Upper lobe of left lung (tissue), 6 donors: ENCODE measurements around the gene PRKCH. TPM values are rescaled to one million over a fixed set of nuclear protein-coding genes. Genes with fewer than 3 reads are reported as not detected.

Experiments
- ATAC-seq, 2 donors: fragments of 200-7000 bp; cut with Tn5 transposase; one replicate each; pipeline ENCODE4 v1.9.1; 2022; ENCODE audit warnings: mild to moderate bottlenecking in 2 of 2, moderate library complexity in 2 of 2; ENCODE audit not compliant: low FRiP score in 2 of 2
- DNase-seq, 2 donors: peaks; one replicate each; pipeline ENCODE4 v3.0.0-alpha.2; 2019 to 2020
- H3K27ac ChIP-seq, 4 donors: fragments of 200-600 bp; sonication (generic); one replicate each; pipeline ENCODE4 v1.5.1; 2016 to 2019
- H3K27me3 ChIP-seq, 4 donors: fragments of 200-600 bp; sonication (generic); one replicate each; pipeline ENCODE4 v1.5.1; 2017 to 2019
- H3K36me3 ChIP-seq, 4 donors: fragments of 200-600 bp; sonication (generic); one replicate each; pipeline ENCODE4 v1.5.1; 2016 to 2019
- H3K4me1 ChIP-seq, 4 donors: fragments of 200-600 bp; sonication (generic); one replicate each; pipeline ENCODE4 v1.5.1; 2018 to 2019
- H3K4me3 ChIP-seq, 4 donors: fragments of 200-600 bp; sonication (generic); one replicate each; pipeline ENCODE4 v1.5.1; 2017 to 2019; ENCODE audit warnings: mild to moderate bottlenecking in 2 of 4, moderate library complexity in 1 of 4
- H3K9me3 ChIP-seq, 4 donors: fragments of 200-600 bp; sonication (generic); one replicate each; pipeline ENCODE4 v1.5.1; 2018 to 2019
- EP300 ChIP-seq, 4 donors: sonication (generic); formaldehyde crosslinking; IDR thresholded peaks; one replicate each; pipeline ENCODE4 v1.5.1; 2017; ENCODE audit warnings: antibody characterized with exemption in 4 of 4, control low read depth in 2 of 4
- POLR2A ChIP-seq, 4 donors: fragments of 450-650 bp; IDR thresholded peaks; one replicate each; pipeline ENCODE4 v1.5.1; 2016 to 2017; ENCODE audit warnings: antibody characterized with exemption in 4 of 4, mild to moderate bottlenecking in 2 of 4
- POLR2AphosphoS5 ChIP-seq, 2 donors: sonication (generic); formaldehyde crosslinking; IDR thresholded peaks; one replicate each; pipeline ENCODE4 v1.5.1; 2017; ENCODE audit warnings: antibody characterized with exemption in 2 of 2
- WGBS, 2 donors: methylation state at CpG; one replicate each; pipeline ENCODE4 v1.1.5; 2017 to 2018; 5-methylcytosine and 5-hydroxymethylcytosine counted together
- total RNA-seq, 6 donors: library from RNA; depleted of rRNA in 4 of 6; stranded (reverse); fragments of >200 nt in 4 of 6; gene quantifications; one replicate each; pipeline versions ENCODE4 v1.1.0 to v1.2.1, GENCODE V29; 2016 to 2021
- TF ChIP-seq, protein P1 (sequence below), 6 experiments: fragments of 450-650 bp in 4 of 6; fragments of 200-600 bp in 2 of 6; sonication (generic) in 2 of 6; IDR thresholded peaks; one replicate each; pipeline ENCODE4 v1.5.1; 2016 to 2019; ENCODE audit warnings: antibody characterized with exemption in 6 of 6
- donor health status: DM: no; HTN: no; CAD: no; lungs with moderate emphysema.
- donor health status: DM: no; HTN: yes; CAD: no; lungs with severe emphysema.

Gene PRKCH
- total RNA-seq, 6 donors from 2014 or later: 54.0 to 102 (median 76.6) TPM

DNA sequence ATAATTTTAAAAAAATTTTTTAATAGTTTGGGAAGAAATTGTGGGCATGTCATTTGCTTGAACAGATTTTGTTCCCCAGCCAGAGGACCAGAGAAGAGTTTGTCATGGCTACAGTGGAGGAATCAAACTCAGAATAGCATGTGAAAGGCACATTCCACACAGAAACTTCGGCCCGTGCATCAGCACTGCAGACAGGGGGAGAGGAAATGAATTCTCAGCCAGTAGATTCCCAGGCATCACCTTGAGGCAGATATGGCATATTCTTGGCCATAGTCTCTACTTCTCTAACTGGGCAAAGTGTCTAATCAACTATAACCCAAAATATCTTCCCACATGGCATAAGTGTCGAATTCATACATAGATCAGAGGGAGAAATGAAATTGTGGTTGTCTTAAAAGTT is 153.3 kb downstream of the PRKCH start:
- Histone ChIP-seq H3K27me3 (no peaks in the 10 kb centered on the region), H3K27ac (peak overlapping the region in 3 of 4 donors; percentile 50 to 96 (median 90)), H3K9me3 (no peaks in the 10 kb centered on the region), H3K36me3 (no peaks in the 10 kb centered on the region), H3K4me3 (no peak overlapping the region), H3K4me1 (peaks cover 84 to 93% (median 89%) of the 10 kb centered on the region in 4 donors)
- DNase-seq: no peak
- no peak for ATAC-seq
- TF ChIP-seq POLR2AphosphoS5 (IDR thresholded peaks at IDR 0.05): no peak
- no peak for TF ChIP-seq EP300 (IDR thresholded peaks at IDR 0.05)
- TF ChIP-seq, protein P1, sequence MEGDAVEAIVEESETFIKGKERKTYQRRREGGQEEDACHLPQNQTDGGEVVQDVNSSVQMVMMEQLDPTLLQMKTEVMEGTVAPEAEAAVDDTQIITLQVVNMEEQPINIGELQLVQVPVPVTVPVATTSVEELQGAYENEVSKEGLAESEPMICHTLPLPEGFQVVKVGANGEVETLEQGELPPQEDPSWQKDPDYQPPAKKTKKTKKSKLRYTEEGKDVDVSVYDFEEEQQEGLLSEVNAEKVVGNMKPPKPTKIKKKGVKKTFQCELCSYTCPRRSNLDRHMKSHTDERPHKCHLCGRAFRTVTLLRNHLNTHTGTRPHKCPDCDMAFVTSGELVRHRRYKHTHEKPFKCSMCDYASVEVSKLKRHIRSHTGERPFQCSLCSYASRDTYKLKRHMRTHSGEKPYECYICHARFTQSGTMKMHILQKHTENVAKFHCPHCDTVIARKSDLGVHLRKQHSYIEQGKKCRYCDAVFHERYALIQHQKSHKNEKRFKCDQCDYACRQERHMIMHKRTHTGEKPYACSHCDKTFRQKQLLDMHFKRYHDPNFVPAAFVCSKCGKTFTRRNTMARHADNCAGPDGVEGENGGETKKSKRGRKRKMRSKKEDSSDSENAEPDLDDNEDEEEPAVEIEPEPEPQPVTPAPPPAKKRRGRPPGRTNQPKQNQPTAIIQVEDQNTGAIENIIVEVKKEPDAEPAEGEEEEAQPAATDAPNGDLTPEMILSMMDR (IDR thresholded peaks at IDR 0.05): no peak
- TF ChIP-seq POLR2A (IDR thresholded peaks at IDR 0.05): no peak
- 78 to 82% methylated on average over 3 of the region's 3 CpGs for WGBS, 2 donors

DNA sequence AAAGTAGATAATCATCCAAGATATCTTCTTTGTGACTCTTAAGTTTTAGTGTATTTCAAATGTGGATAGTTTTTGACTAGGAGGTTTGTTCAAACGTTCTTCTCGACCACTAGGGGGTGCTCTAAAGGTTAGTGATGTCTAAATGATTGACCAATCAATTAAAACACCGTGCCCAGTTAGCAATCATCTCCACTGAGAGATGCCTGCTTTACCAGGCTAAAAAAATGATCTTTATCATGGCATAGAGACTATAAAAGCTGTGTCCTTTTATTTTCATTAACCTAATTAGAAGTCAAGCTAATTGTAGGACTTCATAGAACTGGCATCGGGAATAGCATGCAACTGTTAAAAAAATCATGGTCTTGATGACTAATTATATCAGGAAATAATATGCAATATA is 153.9 kb downstream of the PRKCH start:
- DNase-seq (no peak), ATAC-seq (peak in 1 of 2 donors; percentile 58)
- H3K27me3 ChIP-seq: no peaks in the 10 kb centered on the region
- 20 to 24% methylated on average over 4 of the region's 4 CpGs for WGBS, 2 donors
- H3K36me3 ChIP-seq: no peaks in the 10 kb centered on the region
- peaks cover 84 to 94% (median 91%) of the 10 kb centered on the region in 4 donors for H3K4me1 ChIP-seq
- TF ChIP-seq POLR2AphosphoS5 (IDR thresholded peaks at IDR 0.05): no peak
- TF ChIP-seq, protein P1 (IDR thresholded peaks at IDR 0.05): peak; percentile 50 to 82 (median 72)
- peak overlapping the region; percentile 84 to 96 (median 92) for H3K27ac ChIP-seq
- H3K4me3 ChIP-seq: no peak overlapping the region
- no peaks in the 10 kb centered on the region for H3K9me3 ChIP-seq

DNA sequence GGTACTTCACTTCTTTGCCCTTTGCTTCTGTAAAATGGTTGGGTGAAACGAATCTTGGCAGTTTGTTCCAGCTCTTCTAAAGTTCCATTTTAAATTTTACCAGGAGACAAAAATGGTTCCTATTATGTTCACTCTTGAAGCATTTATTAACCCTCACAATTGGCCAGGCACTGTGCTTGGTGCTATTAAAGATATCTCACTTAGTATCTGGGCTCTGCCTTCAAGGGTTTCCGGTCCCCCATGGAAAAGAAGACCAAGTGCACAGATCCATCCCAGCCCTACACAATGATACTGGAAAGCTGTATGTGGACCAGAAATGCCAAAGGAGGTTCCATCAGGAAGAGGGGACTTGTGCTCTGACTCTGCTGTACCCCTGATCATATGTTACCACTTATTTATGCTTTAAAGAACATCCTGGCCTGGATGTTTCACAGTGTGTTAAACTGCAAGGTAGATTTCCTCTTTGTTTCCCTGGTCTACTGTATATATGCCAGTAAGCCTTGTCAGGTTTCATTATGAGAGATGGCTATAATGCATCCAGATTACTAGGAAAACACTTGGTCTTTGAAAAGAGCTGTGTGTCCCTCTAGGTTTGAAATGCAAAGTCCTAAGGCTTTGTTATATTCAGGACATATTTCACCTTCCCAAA is 154.8 kb downstream of the PRKCH start:
- no peak for DNase-seq
- ATAC-seq: no peak
- Histone ChIP-seq H3K27ac (peak overlapping the region; percentile 84 to 96 (median 92)), H3K36me3 (no peaks in the 10 kb centered on the region), H3K4me3 (no peak overlapping the region), H3K27me3 (no peaks in the 10 kb centered on the region), H3K9me3 (no peaks in the 10 kb centered on the region), H3K4me1 (peaks cover 81 to 90% (median 85%) of the 10 kb centered on the region in 4 donors)
- TF ChIP-seq EP300 (IDR thresholded peaks at IDR 0.05): peak in 1 of 4 donors; percentile 17
- no peak for TF ChIP-seq POLR2A (IDR thresholded peaks at IDR 0.05)
- 73 to 90% methylated on average over 2 of the region's 2 CpGs for WGBS, 2 donors

DNA sequence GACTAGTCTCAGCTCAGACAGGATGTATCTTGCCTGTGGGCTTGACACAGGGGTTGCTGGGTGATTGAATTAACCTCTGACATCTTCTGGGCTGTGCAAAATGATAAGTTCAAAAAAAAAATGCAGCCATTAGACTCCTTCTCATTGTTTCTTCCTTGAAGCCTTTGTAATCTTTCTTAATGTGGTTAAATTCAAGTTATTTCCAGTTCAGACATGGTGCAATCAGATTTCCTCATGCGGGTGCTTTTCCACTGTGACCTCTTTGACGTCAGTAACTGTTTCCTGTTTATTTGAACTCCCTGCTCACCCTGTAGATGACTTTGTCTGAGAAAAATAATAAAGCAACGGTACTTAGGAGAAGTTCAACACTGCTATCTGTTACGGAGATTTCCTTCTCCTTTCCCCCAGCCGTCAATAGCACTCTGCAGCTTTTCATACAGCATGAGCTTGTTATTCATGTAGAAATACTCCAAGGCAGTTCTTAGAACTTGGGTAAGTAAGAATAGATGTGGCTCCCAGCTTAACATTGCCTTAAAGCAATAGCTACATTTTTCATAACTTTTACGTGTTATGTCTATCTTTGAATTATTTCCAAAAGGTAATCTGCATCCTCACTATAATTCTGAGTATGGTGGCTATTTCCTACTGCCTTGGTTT is 155.5 kb downstream of the PRKCH start:
- WGBS, 2 donors: 6 to 7% methylated on average over 6 of the region's 6 CpGs
- DNase-seq (peak in 1 of 2 donors; percentile 72), ATAC-seq (peak; percentile 87 to 88)
- TF ChIP-seq EP300 (IDR thresholded peaks at IDR 0.05) (peak; percentile 97 to 100 (median 98)), POLR2A (IDR thresholded peaks at IDR 0.05) (peak in 1 of 4 donors; percentile 74), POLR2AphosphoS5 (IDR thresholded peaks at IDR 0.05) (peak; percentile 83 to 99)
- TF ChIP-seq, protein P1 (IDR thresholded peaks at IDR 0.05): peak in 1 of 6 experiments; percentile 27
- Histone ChIP-seq H3K9me3 (no peaks in the 10 kb centered on the region), H3K4me3 (no peak overlapping the region), H3K27me3 (no peaks in the 10 kb centered on the region), H3K27ac (peak overlapping the region; percentile 84 to 96 (median 92)), H3K36me3 (no peaks in the 10 kb centered on the region), H3K4me1 (peaks cover 75 to 83% (median 79%) of the 10 kb centered on the region in 4 donors)

DNA sequence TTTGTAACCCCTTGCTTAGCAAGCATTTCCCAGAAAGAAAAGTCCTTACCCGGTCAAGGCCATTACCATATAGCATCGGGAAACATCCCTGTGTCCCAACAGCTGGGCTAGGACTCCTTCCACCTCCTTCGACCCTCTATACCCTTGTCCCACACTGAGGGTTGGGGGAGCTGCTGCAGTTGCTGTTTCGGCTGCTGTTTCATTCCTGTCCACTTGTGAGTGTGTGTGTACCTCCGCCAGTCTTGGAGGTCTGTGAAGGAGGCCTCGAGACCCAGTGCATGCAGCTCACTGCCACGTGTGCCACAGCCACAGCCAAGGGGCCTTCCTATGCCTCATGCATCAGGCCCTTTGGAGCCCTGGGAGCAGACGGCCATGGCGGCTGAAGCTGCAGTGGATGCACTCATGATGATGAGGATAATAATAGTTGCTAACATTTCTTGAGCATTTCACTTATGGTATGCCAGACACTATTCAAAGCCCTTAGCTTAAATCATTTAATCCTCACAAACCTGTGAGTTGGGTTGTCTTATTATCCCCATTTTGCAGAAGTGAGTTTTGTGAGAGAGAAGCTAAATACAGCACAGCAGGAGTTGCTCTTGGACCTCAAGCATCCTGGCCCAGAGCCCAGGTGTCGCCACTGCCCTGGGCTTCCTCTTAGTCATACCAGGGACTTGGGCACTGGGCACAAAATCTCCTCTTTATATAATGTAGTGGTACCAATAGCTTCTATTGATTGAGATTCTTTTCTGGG is 156.5 kb downstream of the PRKCH start:
- peak; percentile 41 to 98 for DNase-seq
- Histone ChIP-seq H3K4me1 (peaks cover 69 to 76% (median 73%) of the 10 kb centered on the region in 4 donors), H3K4me3 (no peak overlapping the region), H3K27ac (peak overlapping the region; percentile 84 to 96 (median 92)), H3K27me3 (no peaks in the 10 kb centered on the region), H3K9me3 (no peaks in the 10 kb centered on the region), H3K36me3 (no peaks in the 10 kb centered on the region)
- TF ChIP-seq POLR2AphosphoS5 (IDR thresholded peaks at IDR 0.05): peak; percentile 4 to 7
- TF ChIP-seq POLR2A (IDR thresholded peaks at IDR 0.05): no peak
- TF ChIP-seq EP300 (IDR thresholded peaks at IDR 0.05): peak in 1 of 4 donors; percentile 55
- TF ChIP-seq, protein P1 (IDR thresholded peaks at IDR 0.05): no peak
- 43 to 53% methylated on average over 8 to 10 of the region's 10 CpGs for whole genome bisulfite sequencing, 2 donors
- peak; percentile 27 to 46 for ATAC-seq
